RWPE2 (cell line): ENCODE data around the gene FBXO44.

Experiments
- ATAC-seq: fragments of 200-7000 bp; cut with Tn5 transposase; 3 replicates; pipeline ENCODE4 v1.9.1; 2021; ENCODE audit warnings: low read depth
- DNase-seq: peaks from one replicate; pipeline ENCODE4 v3.0.0-alpha.2; 2020; ENCODE audit warnings: low spot score
- H3K27ac ChIP-seq: fragments of 450-650 bp; 2 replicates; pipeline ENCODE4 v1.5.1; 2017; ENCODE audit warnings: mild to moderate bottlenecking; ENCODE audit not compliant: poor library complexity, severe bottlenecking
- H3K27me3 ChIP-seq: fragments of 250-450 bp; sonication (Bioruptor Pico); 2 replicates; pipeline ENCODE4 v1.5.1; 2021; ENCODE audit warnings: mild to moderate bottlenecking, moderate library complexity; ENCODE audit not compliant: insufficient read depth, poor library complexity, severe bottlenecking
- H3K36me3 ChIP-seq: fragments of 250-450 bp; sonication (Bioruptor Pico); 2 replicates; pipeline ENCODE4 v1.5.1; 2020; ENCODE audit warnings: low read depth, mild to moderate bottlenecking, moderate library complexity
- H3K4me1 ChIP-seq: fragments of 250-450 bp; sonication (Bioruptor Pico); 2 replicates; pipeline ENCODE4 v1.5.1; 2021; ENCODE audit warnings: mild to moderate bottlenecking, moderate library complexity; ENCODE audit not compliant: insufficient read depth, poor library complexity, severe bottlenecking
- H3K4me3 ChIP-seq: fragments of 250-450 bp; sonication (Bioruptor Pico); 2 replicates; pipeline ENCODE4 v1.5.1; 2021; ENCODE audit warnings: mild to moderate bottlenecking, moderate library complexity; ENCODE audit not compliant: severe bottlenecking
- H3K9me3 ChIP-seq: fragments of 250-450 bp; sonication (Bioruptor Pico); 2 replicates; pipeline ENCODE4 v1.5.1; 2021; ENCODE audit warnings: mild to moderate bottlenecking, moderate library complexity; ENCODE audit not compliant: severe bottlenecking
- TF ChIP-seq, protein P1 (sequence below): fragments of 450-650 bp; IDR thresholded peaks from one replicate; pipeline ENCODE4 v1.5.1; 2017; ENCODE audit warnings: mild to moderate bottlenecking, moderate library complexity; ENCODE audit not compliant: poor library complexity, severe bottlenecking

Gene FBXO44

DNA sequence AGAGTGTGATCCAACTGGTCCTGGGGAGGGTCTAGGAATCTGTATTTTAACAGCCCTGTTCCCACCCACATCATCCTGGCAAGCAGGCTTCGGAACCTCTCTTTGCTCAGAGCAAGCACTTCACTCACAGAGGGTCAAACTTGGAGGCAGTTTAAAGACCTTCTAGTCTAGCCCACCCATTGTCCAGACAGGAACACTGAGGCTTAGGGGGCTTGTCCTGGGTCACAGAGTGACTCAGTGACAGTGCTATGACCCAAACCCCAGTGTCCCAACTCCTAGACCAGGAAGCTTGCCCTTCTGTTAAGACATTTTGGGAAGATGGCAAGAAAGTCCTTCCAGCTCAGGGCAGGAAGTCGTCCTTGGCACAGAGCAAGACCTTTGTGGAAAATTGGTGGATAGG, 36.9 kb upstream of the FBXO44 start:
- H3K4me3 ChIP-seq: no peak overlapping the region
- no peaks in the 10 kb centered on the region for H3K9me3 ChIP-seq
- H3K27ac ChIP-seq: no peak overlapping the region
- no peaks in the 10 kb centered on the region for H3K36me3 ChIP-seq
- TF ChIP-seq, protein P1, sequence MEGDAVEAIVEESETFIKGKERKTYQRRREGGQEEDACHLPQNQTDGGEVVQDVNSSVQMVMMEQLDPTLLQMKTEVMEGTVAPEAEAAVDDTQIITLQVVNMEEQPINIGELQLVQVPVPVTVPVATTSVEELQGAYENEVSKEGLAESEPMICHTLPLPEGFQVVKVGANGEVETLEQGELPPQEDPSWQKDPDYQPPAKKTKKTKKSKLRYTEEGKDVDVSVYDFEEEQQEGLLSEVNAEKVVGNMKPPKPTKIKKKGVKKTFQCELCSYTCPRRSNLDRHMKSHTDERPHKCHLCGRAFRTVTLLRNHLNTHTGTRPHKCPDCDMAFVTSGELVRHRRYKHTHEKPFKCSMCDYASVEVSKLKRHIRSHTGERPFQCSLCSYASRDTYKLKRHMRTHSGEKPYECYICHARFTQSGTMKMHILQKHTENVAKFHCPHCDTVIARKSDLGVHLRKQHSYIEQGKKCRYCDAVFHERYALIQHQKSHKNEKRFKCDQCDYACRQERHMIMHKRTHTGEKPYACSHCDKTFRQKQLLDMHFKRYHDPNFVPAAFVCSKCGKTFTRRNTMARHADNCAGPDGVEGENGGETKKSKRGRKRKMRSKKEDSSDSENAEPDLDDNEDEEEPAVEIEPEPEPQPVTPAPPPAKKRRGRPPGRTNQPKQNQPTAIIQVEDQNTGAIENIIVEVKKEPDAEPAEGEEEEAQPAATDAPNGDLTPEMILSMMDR: no peak
- ATAC-seq: no peak
- H3K27me3 ChIP-seq: no peaks in the 10 kb centered on the region
- no peak for DNase-seq
- H3K4me1 ChIP-seq: no peaks in the 10 kb centered on the region

DNA sequence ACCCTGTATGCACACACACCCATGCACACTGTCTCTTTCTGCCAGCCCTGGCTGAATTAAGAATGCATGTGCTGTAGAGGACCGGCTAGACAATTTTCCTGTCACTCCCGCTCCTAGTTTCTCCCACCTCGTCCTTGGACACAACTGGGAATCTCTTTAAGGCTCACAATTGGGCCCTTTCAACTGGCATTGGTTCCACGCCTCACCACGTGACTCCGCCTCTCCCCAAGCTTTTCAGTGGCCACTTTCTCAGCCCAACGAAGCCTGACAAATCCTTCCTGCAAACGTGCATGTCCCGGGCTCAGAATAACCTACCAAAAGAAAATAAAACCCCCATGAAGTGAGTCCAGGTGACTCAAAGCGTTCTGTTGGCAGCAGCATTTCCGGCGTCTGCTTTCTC, 34.3 kb upstream of the FBXO44 start:
- no peak for DNase-seq
- TF ChIP-seq, protein P1: no peak

DNA sequence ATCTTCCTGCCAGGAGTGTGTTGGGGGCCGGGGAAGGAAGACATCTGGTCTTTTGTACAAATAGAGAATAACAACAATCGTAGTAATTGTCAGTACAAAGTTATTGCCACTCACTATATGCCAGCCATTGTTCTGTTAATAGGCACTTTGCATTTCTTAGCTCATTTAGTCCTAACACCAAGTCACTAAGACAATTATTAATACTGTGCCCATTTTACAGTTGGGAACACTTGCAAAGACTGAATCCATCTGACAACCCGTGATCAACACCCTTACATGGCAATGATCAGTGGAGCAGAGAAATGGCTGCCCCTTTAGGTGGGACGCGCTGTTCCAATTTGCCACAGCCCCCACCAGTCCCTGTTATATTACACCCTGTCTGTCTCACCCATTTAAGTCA, 33.8 kb upstream of the FBXO44 start:
- Histone ChIP-seq H3K27ac (no peak overlapping the region), H3K4me1 (no peaks in the 10 kb centered on the region), H3K4me3 (no peak overlapping the region), H3K36me3 (no peaks in the 10 kb centered on the region), H3K27me3 (no peaks in the 10 kb centered on the region), H3K9me3 (no peaks in the 10 kb centered on the region)
- ATAC-seq (no peak), DNase-seq (no peak)
- TF ChIP-seq, protein P1: no peak

More for the DNA sequence above, 34.3 kb upstream of the FBXO44 start:
- no peaks in the 10 kb centered on the region for H3K4me1 ChIP-seq
- H3K9me3 ChIP-seq: no peaks in the 10 kb centered on the region
- no peak overlapping the region for H3K27ac ChIP-seq
- ATAC-seq: no peak
- H3K36me3 ChIP-seq: no peaks in the 10 kb centered on the region
- no peak overlapping the region for H3K4me3 ChIP-seq
- H3K27me3 ChIP-seq: no peaks in the 10 kb centered on the region

DNA sequence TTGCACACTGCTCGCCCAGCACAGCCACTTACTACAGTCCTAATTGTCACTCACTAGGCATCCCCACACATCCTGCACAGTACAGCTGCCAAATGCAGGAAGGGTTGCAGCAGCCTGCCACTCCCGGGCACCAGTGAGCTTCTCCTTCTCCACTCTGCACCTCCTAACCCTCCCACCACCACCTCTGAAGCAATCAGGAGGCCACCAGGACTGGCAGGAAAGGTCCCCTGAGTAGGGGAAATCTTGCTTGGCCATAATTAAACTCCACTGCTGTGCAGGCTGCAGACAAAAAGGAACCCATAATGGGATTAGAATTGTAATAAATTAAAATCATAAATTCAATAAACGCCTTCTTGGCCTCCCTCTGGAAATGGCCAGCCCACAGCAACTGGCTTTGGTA, 32.3 kb upstream of the FBXO44 start:
- Histone ChIP-seq H3K27ac (no peak overlapping the region), H3K36me3 (no peaks in the 10 kb centered on the region), H3K9me3 (no peaks in the 10 kb centered on the region), H3K4me1 (no peaks in the 10 kb centered on the region), H3K4me3 (no peak overlapping the region), H3K27me3 (no peaks in the 10 kb centered on the region)
- no peak for DNase-seq
- TF ChIP-seq, protein P1: no peak
- ATAC-seq: no peak

DNA sequence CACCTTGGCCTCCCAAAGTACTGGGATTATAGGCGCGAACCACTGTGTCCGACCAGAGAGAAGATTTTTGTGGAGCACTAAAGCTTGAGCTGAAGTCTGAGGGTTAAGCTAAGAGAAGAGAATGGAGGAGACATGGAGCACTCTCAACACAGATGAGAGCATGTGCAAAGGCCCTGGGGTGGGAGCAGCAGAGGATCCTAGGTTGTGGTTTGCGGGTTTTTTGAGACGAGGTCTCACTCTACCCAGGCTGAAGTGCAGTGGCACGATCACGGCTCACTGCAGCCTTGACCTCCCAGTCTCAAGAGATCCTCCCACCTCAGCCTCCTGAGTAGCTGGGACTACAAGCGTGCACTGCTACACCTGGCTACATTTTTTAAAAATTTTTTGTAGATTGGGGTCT, 31.0 kb upstream of the FBXO44 start:
- H3K27me3 ChIP-seq: no peaks in the 10 kb centered on the region
- DNase-seq: no peak
- H3K27ac ChIP-seq: no peak overlapping the region
- H3K36me3 ChIP-seq: no peaks in the 10 kb centered on the region
- no peak overlapping the region for H3K4me3 ChIP-seq
- H3K4me1 ChIP-seq: no peaks in the 10 kb centered on the region
- no peak for ATAC-seq
- TF ChIP-seq, protein P1: no peak
- H3K9me3 ChIP-seq: no peaks in the 10 kb centered on the region
